ENCODE measurements around the gene SLC1A7. TPM values are rescaled to one million over a fixed set of nuclear protein-coding genes. Genes with fewer than 3 reads are reported as not detected.

Gene SLC1A7
- total RNA-seq, 1 experiment from 2014 or later = 0.31 TPM

- peak; percentile 79 for ATAC-seq
- BruUV-seq (replicated peaks) = no TSS peak
- in situ Hi-C loops (cut with HindIII; ENCODE audit: low pct_unique_long_range_greater_than_20kb, low sequenced_read_pairs) (no loop called here), intact Hi-C loops (cut with micrococcal nuclease; ENCODE audit: unreplicated experiment) (loop anchor here (10.0 kb wide), 1 partner anchor 277 kb away; no protein-coding TSS in a partner anchor)
- TF ChIP-seq, protein P1, sequence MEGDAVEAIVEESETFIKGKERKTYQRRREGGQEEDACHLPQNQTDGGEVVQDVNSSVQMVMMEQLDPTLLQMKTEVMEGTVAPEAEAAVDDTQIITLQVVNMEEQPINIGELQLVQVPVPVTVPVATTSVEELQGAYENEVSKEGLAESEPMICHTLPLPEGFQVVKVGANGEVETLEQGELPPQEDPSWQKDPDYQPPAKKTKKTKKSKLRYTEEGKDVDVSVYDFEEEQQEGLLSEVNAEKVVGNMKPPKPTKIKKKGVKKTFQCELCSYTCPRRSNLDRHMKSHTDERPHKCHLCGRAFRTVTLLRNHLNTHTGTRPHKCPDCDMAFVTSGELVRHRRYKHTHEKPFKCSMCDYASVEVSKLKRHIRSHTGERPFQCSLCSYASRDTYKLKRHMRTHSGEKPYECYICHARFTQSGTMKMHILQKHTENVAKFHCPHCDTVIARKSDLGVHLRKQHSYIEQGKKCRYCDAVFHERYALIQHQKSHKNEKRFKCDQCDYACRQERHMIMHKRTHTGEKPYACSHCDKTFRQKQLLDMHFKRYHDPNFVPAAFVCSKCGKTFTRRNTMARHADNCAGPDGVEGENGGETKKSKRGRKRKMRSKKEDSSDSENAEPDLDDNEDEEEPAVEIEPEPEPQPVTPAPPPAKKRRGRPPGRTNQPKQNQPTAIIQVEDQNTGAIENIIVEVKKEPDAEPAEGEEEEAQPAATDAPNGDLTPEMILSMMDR (IDR thresholded peaks at IDR 0.05) = peak; percentile 93
- no peak for TF ChIP-seq SIN3A (IDR thresholded peaks at IDR 0.05; ENCODE audit: borderline replicate concordance, insufficient read depth, low read depth, low read length)
- no peaks in the 10 kb centered on the region for H3K27me3 ChIP-seq (ENCODE audit: control insufficient read depth, insufficient read depth, low read length)
- no peaks in the 10 kb centered on the region for H3K4me1 ChIP-seq (ENCODE audit: control insufficient read depth, insufficient read depth, low read length)
- CTCF ChIA-PET = interaction anchor here (0.6 to 0.8 kb wide), 3 partner anchors 9 to 401 kb away, joined by 3 to 4 read pairs (median 3); no protein-coding TSS in a partner anchor
- DNase-seq (ENCODE audit: low read depth, low spot score) = no peak
- H3K4me3 ChIP-seq (ENCODE audit: low read depth in 2 of 2, low read length in 2 of 2) = no peak overlapping the region
- H3K9me3 ChIP-seq (ENCODE audit: control insufficient read depth, insufficient read depth, low read depth, low read length) = no peaks in the 10 kb centered on the region
- peak overlapping the region; percentile 45; the same call in 1 of the 2 replicates for H3K27ac ChIP-seq (ENCODE audit: low read length)
- H3K36me3 ChIP-seq (ENCODE audit: control insufficient read depth, insufficient read depth, low read length) = no peaks in the 10 kb centered on the region
- POLR2A ChIA-PET = no interaction called here
Observed at GRCh38 chr1:53182111-53182593, 39.7 kb upstream of the SLC1A7 start.

DNA sequence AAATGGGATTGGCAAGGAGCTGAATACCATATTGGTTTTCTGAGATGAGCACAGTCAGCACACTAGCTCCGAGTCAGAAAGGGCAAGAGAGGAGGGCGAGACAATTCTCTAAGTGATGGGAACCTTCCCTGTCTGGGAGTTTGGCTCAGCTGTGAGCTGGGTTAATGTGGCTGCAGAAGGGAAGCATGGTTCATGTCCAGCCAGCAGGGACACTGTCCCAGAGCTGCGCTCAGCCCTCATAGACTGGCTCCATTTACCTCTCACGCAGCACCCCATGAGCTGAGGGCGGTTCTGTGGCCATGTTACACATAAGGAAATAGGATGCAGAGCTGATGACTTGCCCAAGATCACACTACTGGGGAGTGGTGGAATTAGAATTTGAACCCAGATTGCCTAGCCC, 38.5 kb upstream of the SLC1A7 start:
- H3K4me1 ChIP-seq (ENCODE audit: control insufficient read depth, insufficient read depth, low read length) = peaks cover 8% of the 10 kb centered on the region
- no peak for ATAC-seq
- ChIA-PET POLR2A (no interaction called here), CTCF (interaction anchor here (0.6 kb wide), 1 partner anchor 55 kb away, joined by 3 read pairs; no protein-coding TSS in a partner anchor)
- BruUV-seq (replicated peaks) = no TSS peak
- H3K27me3 ChIP-seq (ENCODE audit: control insufficient read depth, insufficient read depth, low read length) = no peaks in the 10 kb centered on the region
- intact Hi-C loops (cut with micrococcal nuclease; ENCODE audit: unreplicated experiment) (loop anchor here (10.0 kb wide), 1 partner anchor 276 kb away; no protein-coding TSS in a partner anchor), in situ Hi-C loops (cut with HindIII; ENCODE audit: low pct_unique_long_range_greater_than_20kb, low sequenced_read_pairs) (no loop called here)
- TF ChIP-seq SIN3A (IDR thresholded peaks at IDR 0.05; ENCODE audit: borderline replicate concordance, insufficient read depth, low read depth, low read length) (no peak), TCF7L2 (IDR thresholded peaks at IDR 0.05; ENCODE audit: low read depth, low read length) (no peak), POLR2AphosphoS5 (IDR thresholded peaks at IDR 0.05; ENCODE audit: low read depth, low read length) (no peak)
- TF ChIP-seq, protein P2, sequence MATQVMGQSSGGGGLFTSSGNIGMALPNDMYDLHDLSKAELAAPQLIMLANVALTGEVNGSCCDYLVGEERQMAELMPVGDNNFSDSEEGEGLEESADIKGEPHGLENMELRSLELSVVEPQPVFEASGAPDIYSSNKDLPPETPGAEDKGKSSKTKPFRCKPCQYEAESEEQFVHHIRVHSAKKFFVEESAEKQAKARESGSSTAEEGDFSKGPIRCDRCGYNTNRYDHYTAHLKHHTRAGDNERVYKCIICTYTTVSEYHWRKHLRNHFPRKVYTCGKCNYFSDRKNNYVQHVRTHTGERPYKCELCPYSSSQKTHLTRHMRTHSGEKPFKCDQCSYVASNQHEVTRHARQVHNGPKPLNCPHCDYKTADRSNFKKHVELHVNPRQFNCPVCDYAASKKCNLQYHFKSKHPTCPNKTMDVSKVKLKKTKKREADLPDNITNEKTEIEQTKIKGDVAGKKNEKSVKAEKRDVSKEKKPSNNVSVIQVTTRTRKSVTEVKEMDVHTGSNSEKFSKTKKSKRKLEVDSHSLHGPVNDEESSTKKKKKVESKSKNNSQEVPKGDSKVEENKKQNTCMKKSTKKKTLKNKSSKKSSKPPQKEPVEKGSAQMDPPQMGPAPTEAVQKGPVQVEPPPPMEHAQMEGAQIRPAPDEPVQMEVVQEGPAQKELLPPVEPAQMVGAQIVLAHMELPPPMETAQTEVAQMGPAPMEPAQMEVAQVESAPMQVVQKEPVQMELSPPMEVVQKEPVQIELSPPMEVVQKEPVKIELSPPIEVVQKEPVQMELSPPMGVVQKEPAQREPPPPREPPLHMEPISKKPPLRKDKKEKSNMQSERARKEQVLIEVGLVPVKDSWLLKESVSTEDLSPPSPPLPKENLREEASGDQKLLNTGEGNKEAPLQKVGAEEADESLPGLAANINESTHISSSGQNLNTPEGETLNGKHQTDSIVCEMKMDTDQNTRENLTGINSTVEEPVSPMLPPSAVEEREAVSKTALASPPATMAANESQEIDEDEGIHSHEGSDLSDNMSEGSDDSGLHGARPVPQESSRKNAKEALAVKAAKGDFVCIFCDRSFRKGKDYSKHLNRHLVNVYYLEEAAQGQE (IDR thresholded peaks at IDR 0.05; ENCODE audit: insufficient read depth in 1 of 2, low read depth in 2 of 2, low read length in 1 of 2) = no peak
- TF ChIP-seq, protein P1 (IDR thresholded peaks at IDR 0.05) = no peak
- no peak overlapping the region for H3K4me3 ChIP-seq (ENCODE audit: low read depth in 2 of 2, low read length in 2 of 2)
- H3K36me3 ChIP-seq (ENCODE audit: control insufficient read depth, insufficient read depth, low read length) = no peaks in the 10 kb centered on the region
- no peaks in the 10 kb centered on the region for H3K9me3 ChIP-seq (ENCODE audit: control insufficient read depth, insufficient read depth, low read depth, low read length)
- no peak for DNase-seq (ENCODE audit: low read depth, low spot score)
- H3K27ac ChIP-seq (ENCODE audit: low read length) = no peak overlapping the region
